Liver (tissue), 9 donors: ENCODE results near the gene BRAT1. TPM values are rescaled to one million over a fixed set of nuclear protein-coding genes. Genes with fewer than 3 reads are reported as not detected.

ENCODE experiments used
- DNase-seq: peaks from one replicate; pipeline ENCODE4 v3.0.0-alpha.2; 2017; ENCODE audit warnings: low spot score
- H3K27ac ChIP-seq, 2 donors: one replicate each; pipeline ENCODE4 v1.7.0; 2013; ENCODE audit warnings: inconsistent platforms in 2 of 2, low read length in 2 of 2, control low read depth in 1 of 2, low read depth in 1 of 2, mild to moderate bottlenecking in 1 of 2
- H3K27me3 ChIP-seq, 4 donors: one replicate each; pipeline versions ENCODE4 v1.6.1 to v1.7.0; 2013; ENCODE audit warnings: low read length in 3 of 4, inconsistent platforms in 1 of 4, mild to moderate bottlenecking in 1 of 4, moderate library complexity in 1 of 4; ENCODE audit not compliant: control insufficient read depth in 4 of 4, insufficient read depth in 4 of 4
- H3K36me3 ChIP-seq, 4 donors: one replicate each; pipeline versions ENCODE4 v1.6.1 to v1.7.0; 2013; ENCODE audit warnings: low read length in 3 of 4, mild to moderate bottlenecking in 3 of 4, low read depth in 1 of 4, moderate library complexity in 1 of 4; ENCODE audit not compliant: control insufficient read depth in 4 of 4, insufficient read depth in 3 of 4
- H3K4me1 ChIP-seq, 4 donors: one replicate each; pipeline versions ENCODE4 v1.6.1 to v1.7.0; 2013; ENCODE audit warnings: low read length in 3 of 4, mild to moderate bottlenecking in 3 of 4, moderate library complexity in 1 of 4; ENCODE audit not compliant: control insufficient read depth in 4 of 4, insufficient read depth in 4 of 4
- H3K4me3 ChIP-seq, 3 donors: one replicate each; pipeline versions ENCODE4 v1.6.1 to v1.7.0; 2013; ENCODE audit warnings: low read length in 3 of 3, control low read depth in 1 of 3, low read depth in 1 of 3, mild to moderate bottlenecking in 1 of 3
- H3K9ac ChIP-seq, 2 donors: one replicate each; pipeline ENCODE4 v1.7.0; 2013; ENCODE audit warnings: low read length in 2 of 2, mild to moderate bottlenecking in 2 of 2, moderate library complexity in 2 of 2, control low read depth in 1 of 2, low read depth in 1 of 2
- H3K9me3 ChIP-seq, 4 donors: one replicate each; pipeline versions ENCODE4 v1.6.1 to v1.7.0; 2013; ENCODE audit warnings: low read length in 3 of 4; ENCODE audit not compliant: control insufficient read depth in 4 of 4
- FOXA1 ChIP-seq: IDR thresholded peaks from 2 replicates; pipeline ENCODE4 v1.6.1; 2016; ENCODE audit warnings: antibody characterized with exemption
- FOXA2 ChIP-seq: IDR thresholded peaks from 2 replicates; pipeline ENCODE4 v1.6.1; 2016; ENCODE audit warnings: antibody characterized with exemption
- GABPA ChIP-seq, 2 donors: IDR thresholded peaks in 1 of 2; conservative IDR thresholded peaks in 1 of 2; 2 replicates each; pipeline ENCODE4 v1.6.1; 2016; ENCODE audit warnings: antibody characterized with exemption in 2 of 2, mild to moderate bottlenecking in 1 of 2, moderate library complexity in 1 of 2
- HNF4A ChIP-seq, 2 donors: conservative IDR thresholded peaks; 2 replicates each; pipeline ENCODE4 v1.6.1; 2016; ENCODE audit warnings: antibody characterized with exemption in 2 of 2, mild to moderate bottlenecking in 2 of 2
- HNF4G ChIP-seq: IDR thresholded peaks from 2 replicates; pipeline ENCODE4 v1.6.1; 2016; ENCODE audit warnings: antibody characterized with exemption
- JUND ChIP-seq, 2 donors: IDR thresholded peaks; 2 replicates each; pipeline ENCODE4 v1.6.1; 2016; ENCODE audit warnings: antibody characterized with exemption in 2 of 2
- RAD21 ChIP-seq, 2 donors: IDR thresholded peaks; 2 replicates each; pipeline ENCODE4 v1.6.1; 2016; ENCODE audit warnings: antibody characterized with exemption in 2 of 2, mild to moderate bottlenecking in 2 of 2
- RXRA ChIP-seq, 2 donors: IDR thresholded peaks; 2 replicates each; pipeline ENCODE4 v1.6.1; 2017 to 2018; ENCODE audit warnings: antibody characterized with exemption in 2 of 2, mild to moderate bottlenecking in 1 of 2
- SP1 ChIP-seq: IDR thresholded peaks from 2 replicates; pipeline ENCODE4 v1.6.1; 2018; ENCODE audit warnings: antibody characterized with exemption, mild to moderate bottlenecking
- TAF1 ChIP-seq: conservative IDR thresholded peaks from 2 replicates; pipeline ENCODE4 v1.6.1; 2016; ENCODE audit warnings: antibody characterized with exemption, mild to moderate bottlenecking
- WGBS: extraction: QIAGEN DNeasy Blood & Tissue Kit; methylation state at CpG from one replicate; pipeline ENCODE4 v1.1.7; 2013; 5-methylcytosine and 5-hydroxymethylcytosine counted together
- polyA plus RNA-seq, 2 donors: library from polyadenylated mRNA; stranded (reverse) in 1 of 2; unstranded in 1 of 2; fragments of 200-250 nt in 1 of 2; fragments of >200 nt in 1 of 2; fragmentation: Nextera tagmentation in 1 of 2; extraction: Ambion mirVana in 1 of 2; gene quantifications; one replicate each; pipeline versions ENCODE4 v1.2.1 to v1.2.3, GENCODE V29; 2013 to 2015
- total RNA-seq, 2 donors: library from RNA; depleted of rRNA; stranded (reverse); fragments of >200 nt; gene quantifications; one replicate each; pipeline ENCODE4 v1.2.3, GENCODE V29; 2014
- TF ChIP-seq, protein P1 (sequence below): IDR thresholded peaks from 2 replicates; pipeline ENCODE4 v1.6.1; 2016; ENCODE audit warnings: antibody characterized with exemption, mild to moderate bottlenecking
- TF ChIP-seq, protein P2 (sequence below): IDR thresholded peaks from 2 replicates; pipeline ENCODE4 v1.6.1; 2016; ENCODE audit warnings: antibody characterized with exemption
- TF ChIP-seq, protein P3 (sequence below): IDR thresholded peaks from 2 replicates; pipeline ENCODE4 v1.6.1; 2016; ENCODE audit warnings: antibody characterized with exemption
- TF ChIP-seq, protein P4 (sequence below): fragments of 150-350 bp; IDR thresholded peaks from 2 replicates; pipeline ENCODE4 v1.5.1; 2017; ENCODE audit warnings: improper control_type of control experiment, low read depth, low read length; ENCODE audit not compliant: missing input control
- TF ChIP-seq, protein P5 (sequence below): IDR thresholded peaks from 2 replicates; pipeline ENCODE4 v1.6.1; 2016; ENCODE audit warnings: antibody characterized with exemption
- donor health status: healthy.
- donor health status: healthy.
- donor health status: healthy.
- donor health status: healthy.
- donor health status: healthy.

The BRAT1 gene
- total and polyA plus RNA-seq, 4 donors: 10.0 to 20.7 (median 16.7) TPM

DNA sequence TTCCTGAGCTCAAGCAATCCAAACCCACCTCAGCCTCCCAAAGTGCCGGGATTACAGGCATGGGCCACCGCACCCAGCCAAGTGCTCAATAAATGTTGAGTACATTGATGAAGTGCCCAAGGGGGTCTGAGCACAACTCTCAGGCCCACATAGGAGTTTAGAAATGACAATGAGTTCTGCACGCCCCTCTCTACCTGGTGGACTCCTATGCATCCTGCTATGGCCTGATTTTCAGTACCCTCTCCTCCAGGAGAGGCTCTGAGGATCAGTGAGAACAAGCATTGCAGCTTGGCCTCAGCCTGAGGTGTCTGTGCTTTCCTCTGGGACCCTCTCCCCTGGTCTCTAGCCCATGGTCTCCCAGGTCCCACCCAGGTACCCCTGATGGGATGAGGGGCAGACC lies 58.3 kb downstream of the BRAT1 start:
- Histone ChIP-seq H3K27ac (no peak overlapping the region), H3K27me3 (no peaks in the 10 kb centered on the region), H3K36me3 (no peaks in the 10 kb centered on the region), H3K4me3 (no peak overlapping the region), H3K4me1 (no peaks in the 10 kb centered on the region), H3K9me3 (no peaks in the 10 kb centered on the region), H3K9ac (no peak overlapping the region)
- over 99% methylated on average over 3 of the region's 3 CpGs for WGBS
- TF ChIP-seq, protein P1, sequence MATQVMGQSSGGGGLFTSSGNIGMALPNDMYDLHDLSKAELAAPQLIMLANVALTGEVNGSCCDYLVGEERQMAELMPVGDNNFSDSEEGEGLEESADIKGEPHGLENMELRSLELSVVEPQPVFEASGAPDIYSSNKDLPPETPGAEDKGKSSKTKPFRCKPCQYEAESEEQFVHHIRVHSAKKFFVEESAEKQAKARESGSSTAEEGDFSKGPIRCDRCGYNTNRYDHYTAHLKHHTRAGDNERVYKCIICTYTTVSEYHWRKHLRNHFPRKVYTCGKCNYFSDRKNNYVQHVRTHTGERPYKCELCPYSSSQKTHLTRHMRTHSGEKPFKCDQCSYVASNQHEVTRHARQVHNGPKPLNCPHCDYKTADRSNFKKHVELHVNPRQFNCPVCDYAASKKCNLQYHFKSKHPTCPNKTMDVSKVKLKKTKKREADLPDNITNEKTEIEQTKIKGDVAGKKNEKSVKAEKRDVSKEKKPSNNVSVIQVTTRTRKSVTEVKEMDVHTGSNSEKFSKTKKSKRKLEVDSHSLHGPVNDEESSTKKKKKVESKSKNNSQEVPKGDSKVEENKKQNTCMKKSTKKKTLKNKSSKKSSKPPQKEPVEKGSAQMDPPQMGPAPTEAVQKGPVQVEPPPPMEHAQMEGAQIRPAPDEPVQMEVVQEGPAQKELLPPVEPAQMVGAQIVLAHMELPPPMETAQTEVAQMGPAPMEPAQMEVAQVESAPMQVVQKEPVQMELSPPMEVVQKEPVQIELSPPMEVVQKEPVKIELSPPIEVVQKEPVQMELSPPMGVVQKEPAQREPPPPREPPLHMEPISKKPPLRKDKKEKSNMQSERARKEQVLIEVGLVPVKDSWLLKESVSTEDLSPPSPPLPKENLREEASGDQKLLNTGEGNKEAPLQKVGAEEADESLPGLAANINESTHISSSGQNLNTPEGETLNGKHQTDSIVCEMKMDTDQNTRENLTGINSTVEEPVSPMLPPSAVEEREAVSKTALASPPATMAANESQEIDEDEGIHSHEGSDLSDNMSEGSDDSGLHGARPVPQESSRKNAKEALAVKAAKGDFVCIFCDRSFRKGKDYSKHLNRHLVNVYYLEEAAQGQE: no peak
- TF ChIP-seq HNF4G (no peak), TAF1 (no peak), SP1 (no peak), HNF4A (conservative IDR thresholded peaks at IDR 0.05) (no peak), RXRA (IDR thresholded peaks at IDR 0.05) (no peak), RAD21 (IDR thresholded peaks at IDR 0.05) (no peak), FOXA1 (no peak), FOXA2 (no peak)
- TF ChIP-seq, protein P2, sequence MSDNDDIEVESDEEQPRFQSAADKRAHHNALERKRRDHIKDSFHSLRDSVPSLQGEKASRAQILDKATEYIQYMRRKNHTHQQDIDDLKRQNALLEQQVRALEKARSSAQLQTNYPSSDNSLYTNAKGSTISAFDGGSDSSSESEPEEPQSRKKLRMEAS: no peak
- TF ChIP-seq, protein P3, sequence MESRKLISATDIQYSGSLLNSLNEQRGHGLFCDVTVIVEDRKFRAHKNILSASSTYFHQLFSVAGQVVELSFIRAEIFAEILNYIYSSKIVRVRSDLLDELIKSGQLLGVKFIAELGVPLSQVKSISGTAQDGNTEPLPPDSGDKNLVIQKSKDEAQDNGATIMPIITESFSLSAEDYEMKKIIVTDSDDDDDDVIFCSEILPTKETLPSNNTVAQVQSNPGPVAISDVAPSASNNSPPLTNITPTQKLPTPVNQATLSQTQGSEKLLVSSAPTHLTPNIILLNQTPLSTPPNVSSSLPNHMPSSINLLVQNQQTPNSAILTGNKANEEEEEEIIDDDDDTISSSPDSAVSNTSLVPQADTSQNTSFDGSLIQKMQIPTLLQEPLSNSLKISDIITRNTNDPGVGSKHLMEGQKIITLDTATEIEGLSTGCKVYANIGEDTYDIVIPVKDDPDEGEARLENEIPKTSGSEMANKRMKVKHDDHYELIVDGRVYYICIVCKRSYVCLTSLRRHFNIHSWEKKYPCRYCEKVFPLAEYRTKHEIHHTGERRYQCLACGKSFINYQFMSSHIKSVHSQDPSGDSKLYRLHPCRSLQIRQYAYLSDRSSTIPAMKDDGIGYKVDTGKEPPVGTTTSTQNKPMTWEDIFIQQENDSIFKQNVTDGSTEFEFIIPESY: no peak
- TF ChIP-seq, protein P4, sequence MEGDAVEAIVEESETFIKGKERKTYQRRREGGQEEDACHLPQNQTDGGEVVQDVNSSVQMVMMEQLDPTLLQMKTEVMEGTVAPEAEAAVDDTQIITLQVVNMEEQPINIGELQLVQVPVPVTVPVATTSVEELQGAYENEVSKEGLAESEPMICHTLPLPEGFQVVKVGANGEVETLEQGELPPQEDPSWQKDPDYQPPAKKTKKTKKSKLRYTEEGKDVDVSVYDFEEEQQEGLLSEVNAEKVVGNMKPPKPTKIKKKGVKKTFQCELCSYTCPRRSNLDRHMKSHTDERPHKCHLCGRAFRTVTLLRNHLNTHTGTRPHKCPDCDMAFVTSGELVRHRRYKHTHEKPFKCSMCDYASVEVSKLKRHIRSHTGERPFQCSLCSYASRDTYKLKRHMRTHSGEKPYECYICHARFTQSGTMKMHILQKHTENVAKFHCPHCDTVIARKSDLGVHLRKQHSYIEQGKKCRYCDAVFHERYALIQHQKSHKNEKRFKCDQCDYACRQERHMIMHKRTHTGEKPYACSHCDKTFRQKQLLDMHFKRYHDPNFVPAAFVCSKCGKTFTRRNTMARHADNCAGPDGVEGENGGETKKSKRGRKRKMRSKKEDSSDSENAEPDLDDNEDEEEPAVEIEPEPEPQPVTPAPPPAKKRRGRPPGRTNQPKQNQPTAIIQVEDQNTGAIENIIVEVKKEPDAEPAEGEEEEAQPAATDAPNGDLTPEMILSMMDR: no peak
- DNase-seq: no peak

DNA sequence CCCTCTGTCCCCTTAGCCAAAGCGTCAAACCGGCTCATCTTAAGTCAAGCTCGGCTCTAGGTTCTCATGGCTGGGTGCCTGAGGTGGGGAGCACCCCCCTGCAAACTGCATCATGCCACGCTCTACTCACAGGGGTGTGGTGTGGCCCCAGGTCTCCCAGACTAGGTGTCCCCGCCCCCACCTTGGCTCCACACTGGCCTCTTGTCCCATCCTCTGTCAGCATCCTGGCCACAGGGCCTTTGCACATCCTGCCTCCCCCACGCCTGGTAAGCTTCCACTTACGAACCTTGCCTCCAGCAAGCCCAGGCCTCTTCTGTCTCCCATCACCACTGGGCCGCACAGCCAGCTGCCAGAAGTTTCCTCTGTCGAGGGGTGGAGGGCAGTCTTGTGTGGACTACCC lies 58.9 kb downstream of the BRAT1 start:
- H3K9me3 ChIP-seq: no peaks in the 10 kb centered on the region
- TF ChIP-seq FOXA1: no peak
- no peak for TF ChIP-seq RXRA (IDR thresholded peaks at IDR 0.05)
- TF ChIP-seq, protein P5, sequence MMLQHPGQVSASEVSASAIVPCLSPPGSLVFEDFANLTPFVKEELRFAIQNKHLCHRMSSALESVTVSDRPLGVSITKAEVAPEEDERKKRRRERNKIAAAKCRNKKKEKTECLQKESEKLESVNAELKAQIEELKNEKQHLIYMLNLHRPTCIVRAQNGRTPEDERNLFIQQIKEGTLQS: no peak
- TF ChIP-seq TAF1: no peak
- TF ChIP-seq JUND (IDR thresholded peaks at IDR 0.05): no peak
- TF ChIP-seq GABPA (IDR thresholded peaks at IDR 0.05 in 1 of 2, conservative IDR thresholded peaks at IDR 0.05 in 1 of 2): no peak
- no peak for TF ChIP-seq RAD21 (IDR thresholded peaks at IDR 0.05)
- TF ChIP-seq, protein P1: no peak
- TF ChIP-seq, protein P3: no peak
- no peak for TF ChIP-seq SP1
- H3K4me1 ChIP-seq: no peaks in the 10 kb centered on the region
- no peaks in the 10 kb centered on the region for H3K27me3 ChIP-seq
- no peaks in the 10 kb centered on the region for H3K36me3 ChIP-seq
- no peak overlapping the region for H3K9ac ChIP-seq
- H3K4me3 ChIP-seq: no peak overlapping the region
- no peak for DNase-seq
- no peak overlapping the region for H3K27ac ChIP-seq
- 86% methylated on average over 9 of the region's 9 CpGs for WGBS
